ENCODE measurements around the gene GMFB.
"Not testable (repeated sequence)": the region's sequence is repeated elsewhere in the genome, so short reads cannot be mapped to it uniquely, and the experiment has no call there.

GMFB gene

DNA sequence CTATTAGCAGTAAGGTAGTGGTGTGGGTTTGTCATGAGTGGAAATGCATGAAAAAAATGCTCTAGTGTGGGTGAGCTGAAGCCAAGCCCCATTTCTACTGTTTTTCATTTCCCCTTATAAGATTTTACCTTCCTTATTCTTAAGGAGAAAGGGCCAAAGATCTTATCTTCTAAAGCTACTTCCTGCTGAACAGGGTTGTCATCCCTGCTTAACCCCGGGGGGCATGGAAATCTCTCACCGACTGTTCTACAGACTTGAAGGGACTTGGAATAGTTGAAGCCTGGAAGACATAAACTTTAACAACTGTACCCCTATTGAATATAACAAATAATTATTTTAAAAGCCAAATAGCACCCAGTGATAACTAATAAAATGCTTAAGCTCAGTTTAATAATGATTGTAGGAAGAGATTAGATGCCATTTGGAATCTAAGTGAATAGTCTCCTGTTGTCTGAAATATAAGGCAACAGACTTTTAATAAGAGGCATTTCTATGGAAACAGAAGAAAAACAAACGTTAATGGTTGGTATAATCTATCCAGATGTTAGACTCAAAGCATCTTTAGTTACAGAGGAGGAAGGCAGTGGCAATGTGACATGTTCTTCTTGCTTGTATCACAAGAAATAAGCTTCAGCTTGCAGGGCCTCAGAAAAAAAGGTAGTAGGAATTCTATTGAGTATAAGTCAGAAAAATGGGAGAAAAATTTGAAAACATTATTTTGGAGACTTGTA lies 1.8 kb upstream of the GMFB start:
- no peak for DNase-seq

DNA sequence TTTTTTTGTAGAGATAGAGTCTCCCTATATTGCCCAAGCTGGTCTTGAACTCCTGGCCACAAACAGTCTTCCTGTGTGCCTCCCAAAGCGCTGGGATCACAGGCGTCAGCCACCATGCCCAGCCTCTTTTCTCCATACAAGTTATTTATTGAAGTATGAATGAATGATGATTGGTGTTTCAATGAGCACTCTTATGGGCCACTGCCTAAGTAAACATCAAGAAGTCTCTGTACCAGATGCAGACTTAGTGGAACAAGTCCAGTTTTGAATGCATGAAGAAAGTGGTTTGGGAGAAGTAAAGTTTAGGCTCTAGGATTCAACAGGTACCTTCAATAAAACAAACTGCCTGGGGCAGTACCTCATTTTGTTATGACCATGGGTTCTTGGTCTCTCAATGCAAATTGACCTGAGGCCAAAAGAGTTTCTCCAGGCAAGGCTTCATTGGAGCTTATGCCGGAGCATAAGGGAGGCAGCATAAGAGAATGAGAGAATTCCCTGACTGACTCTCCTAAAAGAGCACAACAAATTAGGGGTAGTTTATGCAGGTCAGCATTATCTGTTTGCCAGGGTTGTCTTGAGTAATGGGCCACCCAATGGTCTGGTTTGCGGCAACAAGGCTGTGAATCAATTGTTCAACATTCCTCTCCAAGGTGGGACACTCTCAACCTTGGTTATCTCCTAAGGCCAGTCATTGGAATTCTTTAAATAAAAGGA lies 1.1 kb upstream of the GMFB start:
- no peak for DNase-seq

DNA sequence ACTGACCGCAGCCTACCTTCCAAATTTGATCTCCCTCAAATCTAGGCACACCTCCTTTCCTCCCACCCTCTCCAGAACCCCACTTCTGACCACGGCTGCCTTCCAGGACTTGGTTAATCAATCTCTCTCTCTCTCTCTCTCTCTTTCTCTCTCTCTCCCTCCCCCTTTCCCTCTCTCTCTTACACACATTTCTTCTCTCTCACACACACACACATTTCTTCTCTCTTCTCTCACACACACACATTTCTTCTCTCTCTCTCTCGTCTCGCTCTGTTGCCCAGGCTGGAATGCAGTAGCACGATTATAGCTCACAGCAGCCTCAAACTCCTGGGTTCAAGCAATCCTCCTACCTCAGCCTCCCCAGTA lies 521 bp upstream of the GMFB start:
- DNase-seq: no peak

DNA sequence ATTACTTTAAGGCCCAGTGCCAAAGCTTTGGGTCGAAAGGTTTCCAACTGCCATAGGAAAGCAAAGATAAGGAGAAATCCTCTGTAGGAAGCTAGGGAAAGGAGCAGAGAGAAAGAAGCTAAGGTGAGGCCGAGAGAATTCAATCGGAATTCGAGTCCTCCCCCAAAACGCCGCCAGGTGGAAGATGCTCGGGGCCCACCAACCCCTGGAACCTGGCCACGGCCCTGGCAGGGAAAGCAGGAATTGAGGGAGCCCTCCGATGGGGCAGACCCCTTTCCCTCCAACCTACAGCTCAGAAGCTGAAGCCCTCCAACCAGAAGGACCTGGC lies 498 bp downstream of the GMFB start:
- DNase-seq: no peak

DNA sequence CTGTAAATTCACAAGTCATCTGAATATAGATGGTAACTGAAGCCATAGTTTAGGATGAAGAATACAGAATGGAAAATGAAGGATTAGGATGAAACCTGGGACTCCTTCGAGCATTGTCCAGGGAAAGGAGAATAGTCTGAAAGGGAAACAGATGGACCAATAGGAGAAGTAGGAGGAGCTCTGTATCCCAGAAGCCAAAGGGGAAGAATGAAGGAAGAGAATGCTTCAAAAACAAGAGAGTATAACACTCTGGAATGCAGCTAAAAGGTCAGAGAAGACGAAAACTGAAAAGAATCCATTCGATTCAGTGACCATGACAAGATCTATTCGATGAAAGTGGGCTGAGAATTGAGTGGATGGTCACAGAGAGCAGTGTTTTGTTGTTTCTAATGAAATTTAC lies 1.0 kb downstream of the GMFB start:
- no peak for DNase-seq

DNA sequence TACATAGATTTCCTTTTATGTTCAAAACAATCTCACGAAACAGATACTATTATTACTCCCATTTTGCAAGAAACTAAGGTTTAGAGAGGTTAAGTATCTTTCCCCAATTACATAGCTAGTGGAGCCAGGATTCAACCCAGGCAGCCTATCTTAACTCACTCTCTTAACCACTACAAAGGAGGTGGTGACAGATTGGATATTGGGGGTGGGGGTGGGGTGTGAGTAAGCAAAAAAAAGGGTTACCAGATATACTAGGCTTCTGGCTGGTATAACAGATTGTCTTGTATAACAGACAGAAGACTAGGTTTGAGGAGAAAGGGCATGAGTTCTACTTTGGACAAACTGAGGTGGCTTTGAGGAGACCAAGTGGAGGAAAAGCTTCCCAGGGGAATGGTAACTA lies 2.1 kb downstream of the GMFB start:
- DNase-seq: no peak

DNA sequence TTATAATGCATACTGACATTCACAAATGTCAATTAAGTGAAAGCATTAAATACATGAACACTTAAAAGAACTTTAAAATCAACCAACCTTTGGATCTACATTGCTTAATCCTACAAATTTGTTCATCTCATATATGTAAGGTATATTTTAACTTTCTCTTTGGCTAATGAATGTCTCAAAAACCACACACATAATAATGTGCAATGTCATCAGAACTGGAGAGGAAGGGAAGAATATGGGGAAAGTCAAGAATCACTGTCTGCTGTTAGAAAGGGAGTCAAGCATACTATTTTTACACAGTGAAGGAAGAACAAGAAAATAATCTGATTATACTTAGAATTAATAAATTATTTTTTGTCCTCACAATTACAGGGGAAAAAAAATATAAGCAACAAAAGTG lies 4.9 kb downstream of the GMFB start:
- DNase-seq: no peak

DNA sequence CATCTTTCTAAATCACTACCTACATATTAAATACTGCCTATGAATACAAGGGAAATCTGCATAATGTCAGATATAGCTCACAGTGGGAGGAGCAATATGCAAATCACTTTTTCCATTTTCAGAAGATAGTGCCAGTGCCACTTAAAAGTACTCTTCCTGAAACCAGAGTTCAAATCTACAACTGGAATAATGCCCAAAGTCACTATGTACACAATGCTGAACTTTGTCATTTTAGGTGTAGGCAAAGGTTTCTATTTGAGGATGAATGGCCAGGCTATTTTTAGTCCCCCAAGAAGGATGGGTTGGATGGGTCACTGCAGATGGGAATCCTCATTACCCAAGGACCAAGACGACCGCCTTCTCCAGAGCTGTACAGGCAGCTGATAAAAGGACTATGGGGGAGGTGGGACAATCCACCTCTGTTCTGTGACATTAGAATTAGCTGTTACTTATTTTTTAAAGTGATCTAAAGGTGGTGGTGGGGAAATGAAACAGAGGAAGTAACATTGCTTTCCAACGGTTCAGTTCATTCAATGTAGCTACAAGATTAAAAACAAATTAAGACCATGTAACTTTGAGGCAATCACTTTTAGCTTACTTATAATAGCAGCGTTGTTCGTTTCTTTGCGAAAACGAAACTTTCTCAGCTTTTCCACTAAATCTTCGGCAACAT lies 5.6 kb downstream of the GMFB start:
- no peak for DNase-seq

DNA sequence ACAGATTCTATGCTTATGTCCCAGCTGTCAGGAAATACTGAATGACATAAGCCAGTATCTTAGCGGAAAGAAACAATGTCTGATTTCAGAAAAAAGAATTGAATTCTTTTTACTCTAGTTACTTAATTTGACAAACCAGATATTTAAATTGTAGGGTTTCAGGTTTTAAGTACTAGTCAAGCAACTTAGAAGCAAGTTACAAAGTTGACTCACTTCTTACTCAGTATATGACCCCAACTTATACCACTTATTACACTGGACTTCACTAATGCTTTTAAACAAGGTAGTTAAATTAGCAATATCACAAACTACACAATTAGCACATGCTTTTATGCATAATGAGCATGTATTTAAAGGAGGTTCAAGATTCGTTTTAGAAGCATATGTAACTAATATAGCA lies 7.1 kb downstream of the GMFB start:
- no peak for DNase-seq

DNA sequence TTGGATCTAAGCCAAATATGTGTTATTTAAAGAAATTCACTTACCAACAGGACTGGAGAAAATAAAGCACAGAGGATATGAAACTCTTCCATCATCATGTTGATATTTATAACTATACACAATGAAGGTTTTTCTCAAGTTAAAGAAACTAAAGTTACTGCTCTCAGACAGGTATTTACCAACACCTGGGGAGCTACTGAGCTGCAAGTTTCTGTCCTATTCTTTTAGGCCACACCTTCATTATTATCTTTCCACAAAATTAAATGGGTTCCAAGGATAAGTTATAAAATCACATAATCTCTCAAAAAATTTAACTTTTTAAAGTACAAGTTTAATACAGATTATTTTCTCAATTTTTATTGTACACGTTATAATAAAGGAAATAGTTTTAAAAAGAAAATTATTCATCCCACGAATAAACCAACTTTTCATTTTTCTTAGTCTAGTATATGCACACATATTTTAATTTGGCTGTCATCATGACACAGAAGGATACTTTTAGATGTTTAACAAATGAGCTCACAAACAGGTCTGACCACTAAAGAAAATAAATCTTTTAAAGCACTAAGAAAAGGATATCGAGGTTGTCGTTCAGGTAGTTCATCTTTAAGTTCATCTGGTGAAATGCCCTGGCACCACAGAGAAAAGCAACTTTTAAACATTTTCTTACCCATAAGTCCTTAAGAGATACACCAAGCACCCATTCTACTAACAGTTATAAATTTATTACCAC lies 7.8 kb downstream of the GMFB start:
- DNase-seq: no peak

DNA sequence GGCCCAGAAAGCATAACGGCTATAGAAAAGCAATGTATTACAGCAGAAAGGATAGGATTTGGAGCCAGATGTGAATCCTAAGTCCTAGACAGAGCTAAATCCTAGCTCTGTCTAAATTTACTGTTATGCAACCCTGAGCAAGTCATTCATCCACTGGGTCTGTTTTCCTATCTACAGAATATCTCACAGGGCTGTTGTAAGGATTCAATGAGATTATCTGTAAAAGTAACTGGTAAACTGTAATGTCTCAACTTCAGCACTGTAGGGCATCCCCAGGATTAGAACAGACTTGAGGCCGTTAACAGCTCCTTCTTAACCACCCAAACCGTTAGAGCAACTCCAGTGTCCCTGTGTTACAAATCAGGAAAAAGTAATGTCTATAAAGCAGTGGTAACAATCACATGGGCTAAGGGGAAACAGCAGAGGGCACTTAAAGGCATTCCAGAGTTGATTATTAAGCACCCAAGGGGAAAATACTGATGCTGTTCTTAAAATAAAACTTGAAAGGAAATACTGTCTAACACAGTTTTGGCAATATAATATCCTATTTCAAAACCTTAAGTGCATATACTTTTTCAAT lies 10.1 kb downstream of the GMFB start:
- DNase-seq: no peak

DNA sequence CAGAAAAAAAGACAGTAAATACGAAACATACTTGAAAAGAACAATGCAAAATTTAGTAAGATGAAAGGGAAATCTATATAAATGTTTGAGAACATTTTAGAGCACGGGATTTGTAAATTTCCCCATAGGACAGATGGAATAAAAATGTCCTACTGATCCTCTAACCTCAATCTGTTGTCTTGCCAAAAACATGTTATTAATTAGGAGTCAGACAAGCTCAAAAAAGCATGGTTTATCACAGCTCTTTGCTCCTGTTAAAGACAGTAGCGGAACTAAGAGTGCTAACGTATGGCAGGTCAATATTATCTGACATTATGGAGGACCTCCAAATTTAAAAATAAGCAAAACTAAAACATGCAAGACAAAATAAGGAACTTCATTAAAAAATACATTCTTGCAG lies 12.9 kb downstream of the GMFB start:
- DNase-seq: no peak

DNA sequence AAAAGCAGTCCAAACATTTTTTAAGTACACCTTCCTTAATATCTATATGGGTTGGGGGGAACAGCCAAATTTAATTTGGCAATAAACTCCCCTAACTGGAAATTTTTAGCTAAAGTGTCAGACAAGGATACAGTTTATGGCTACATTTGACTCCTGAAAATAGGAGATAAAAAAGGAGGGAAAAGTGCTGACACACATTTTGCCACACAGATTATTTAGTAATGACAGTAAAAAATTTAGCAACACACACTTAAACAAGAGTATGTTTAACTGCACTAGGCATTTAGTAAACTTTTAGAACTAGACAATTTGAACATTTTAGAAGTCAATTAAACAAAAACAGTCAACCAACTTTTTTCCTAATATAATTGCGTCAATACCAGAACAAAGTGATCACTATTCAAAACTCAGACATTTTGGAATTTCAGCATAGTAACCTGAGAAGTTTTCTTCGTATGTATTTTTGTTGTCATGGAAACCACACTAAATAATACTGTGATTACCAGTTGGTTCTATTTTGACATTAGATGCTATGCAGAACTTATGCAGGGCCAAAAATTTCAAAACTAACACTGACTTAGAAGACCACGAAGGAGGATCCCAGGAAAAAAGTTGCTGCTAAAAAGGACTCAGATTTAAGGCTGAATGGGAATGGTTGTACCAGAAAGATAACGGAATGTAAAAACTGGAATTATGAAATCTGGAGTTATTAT lies 13.4 kb downstream of the GMFB start:
- DNase-seq: no peak

DNA sequence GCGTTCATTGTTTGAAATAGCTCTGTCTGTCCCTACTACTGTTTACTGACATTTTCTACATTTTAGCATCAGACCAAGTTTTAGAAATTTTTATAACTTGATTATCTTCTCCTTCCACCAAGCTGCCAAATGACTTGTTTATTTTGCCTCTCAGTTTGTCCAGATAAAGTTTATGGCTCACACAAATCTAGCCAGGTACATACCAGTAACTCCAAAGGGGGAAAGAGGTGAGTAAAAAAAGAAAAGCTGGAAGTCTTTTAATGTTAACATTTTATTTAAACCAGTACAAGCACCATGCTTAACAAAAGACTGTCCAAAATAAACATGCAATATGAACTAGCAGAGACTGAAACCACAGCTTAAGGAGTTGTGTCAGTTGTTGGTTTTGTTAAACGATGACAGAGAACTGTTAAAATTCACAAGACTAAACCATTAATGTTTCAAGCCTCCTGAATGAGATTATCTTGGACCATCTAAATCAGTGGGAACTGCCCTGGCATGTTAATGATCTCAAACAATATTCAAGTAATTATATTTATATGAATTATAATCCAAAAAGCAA lies 14.5 kb downstream of the GMFB start:
- DNase-seq: no peak

DNA sequence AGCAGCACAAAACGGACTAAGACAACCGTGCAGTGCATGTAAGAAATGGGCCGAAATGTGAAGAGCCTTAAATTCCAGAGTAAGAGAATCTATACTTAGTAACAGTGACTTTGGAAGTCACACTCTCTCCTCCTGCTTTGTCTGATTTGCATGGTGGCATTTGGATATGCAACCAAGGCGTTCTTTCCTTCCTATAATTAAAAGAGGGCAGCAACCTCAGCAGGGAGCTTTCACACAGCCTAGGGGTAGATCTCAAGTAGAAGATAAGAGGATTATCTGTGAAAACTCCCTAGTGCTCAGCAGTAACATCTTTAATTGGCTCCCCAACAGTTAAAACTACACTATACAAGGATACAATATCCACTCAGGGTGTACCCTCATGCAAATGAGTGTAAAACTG lies 16.5 kb downstream of the GMFB start:
- no peak for DNase-seq

DNA sequence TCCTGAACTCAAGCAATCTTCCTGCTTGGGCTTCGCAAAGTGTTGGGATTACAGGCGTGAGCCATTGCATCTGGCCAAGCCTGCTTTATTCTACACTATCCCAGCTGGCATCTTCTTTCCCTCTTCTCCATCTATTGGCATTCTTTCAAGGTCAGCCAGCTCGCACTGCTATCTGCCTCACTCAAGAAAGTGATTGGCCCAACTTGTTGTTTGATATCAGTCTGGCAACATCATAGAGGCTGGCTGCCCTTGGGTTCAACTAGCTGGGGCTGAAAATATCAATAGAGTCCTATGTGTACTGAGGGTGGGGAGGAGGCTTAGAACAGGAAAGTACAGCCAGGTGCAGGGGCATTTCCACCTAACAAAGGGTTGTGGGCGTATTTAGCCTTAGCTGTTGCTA lies 17.1 kb downstream of the GMFB start:
- no peak for DNase-seq

DNA sequence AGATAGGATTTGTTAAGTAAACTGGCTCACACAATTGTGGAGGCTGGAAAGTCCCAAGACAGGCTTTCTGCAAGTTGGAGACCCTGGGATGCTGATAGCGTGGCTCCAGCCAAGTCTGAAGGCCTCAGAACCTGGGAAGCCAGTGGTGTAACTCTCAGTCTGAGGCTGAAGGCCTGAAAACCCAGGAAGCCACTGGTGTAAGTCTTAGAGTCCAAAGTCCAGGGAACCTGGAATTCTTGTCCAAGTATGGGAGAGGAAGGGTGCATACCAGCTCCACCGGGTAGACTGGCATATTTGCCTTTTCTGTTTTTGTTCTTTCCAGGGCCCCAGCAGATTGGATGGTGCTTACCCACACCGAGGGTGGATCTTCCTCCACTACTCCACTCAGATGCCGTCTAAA lies 18.1 kb downstream of the GMFB start:
- DNase-seq: no peak

DNA sequence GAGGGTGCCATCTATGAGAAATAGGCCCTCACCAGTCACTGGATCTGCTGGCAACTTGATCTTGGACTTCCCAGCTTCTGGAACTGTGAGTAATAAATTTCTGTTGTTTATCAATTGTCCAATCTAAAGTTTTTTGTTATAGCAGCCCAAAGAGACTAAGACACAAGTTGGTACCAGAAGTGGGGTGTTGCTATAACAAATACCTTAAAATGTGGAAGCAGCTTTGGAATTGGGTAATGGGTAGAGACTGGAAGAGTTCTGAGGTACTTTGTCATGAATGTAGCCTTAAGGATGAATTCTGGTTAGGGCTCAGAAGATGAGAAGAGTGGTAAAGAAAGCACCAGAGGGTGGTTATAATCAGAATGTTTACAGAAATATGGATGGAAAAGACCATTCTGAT lies 21.5 kb downstream of the GMFB start:
- DNase-seq: no peak

DNA sequence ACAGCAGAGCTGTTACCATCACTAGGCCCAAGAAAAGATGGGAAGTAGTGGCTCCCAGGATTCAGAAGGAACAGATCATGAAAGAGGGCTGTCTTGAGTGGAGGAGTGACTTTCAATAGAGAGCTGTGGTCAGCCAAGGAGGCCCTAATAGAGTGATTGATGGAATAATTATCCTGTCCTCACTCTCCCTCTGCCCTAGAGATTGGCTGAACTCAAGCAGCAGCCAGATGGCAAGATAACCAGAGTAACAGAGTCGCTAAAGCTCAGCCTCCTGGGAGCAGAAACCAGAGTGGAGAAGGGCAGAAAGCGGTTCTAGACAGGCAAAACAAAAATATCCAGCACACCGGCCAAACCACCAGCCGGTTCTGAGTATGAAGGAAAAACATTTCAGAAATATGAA lies 23.1 kb downstream of the GMFB start:
- no peak for DNase-seq

DNA sequence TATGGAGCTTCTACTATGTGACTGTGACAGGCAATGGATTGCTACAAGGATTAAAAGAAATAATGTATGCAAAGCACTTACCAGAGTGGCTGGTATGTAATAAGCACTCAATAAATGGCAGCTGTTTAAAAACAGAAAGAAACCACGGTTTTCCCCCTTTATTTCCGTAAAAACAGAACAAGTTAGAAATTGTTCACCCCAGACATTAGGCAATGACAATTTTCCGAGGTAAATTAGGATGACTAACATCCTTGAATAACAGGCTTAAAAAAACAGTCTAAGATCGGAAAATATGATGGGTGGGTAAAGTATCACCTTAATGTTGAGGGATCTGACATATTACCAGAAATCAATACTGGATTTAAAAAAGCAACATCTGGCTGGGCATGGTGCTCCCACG lies 26.7 kb downstream of the GMFB start:
- DNase-seq: no peak

DNA sequence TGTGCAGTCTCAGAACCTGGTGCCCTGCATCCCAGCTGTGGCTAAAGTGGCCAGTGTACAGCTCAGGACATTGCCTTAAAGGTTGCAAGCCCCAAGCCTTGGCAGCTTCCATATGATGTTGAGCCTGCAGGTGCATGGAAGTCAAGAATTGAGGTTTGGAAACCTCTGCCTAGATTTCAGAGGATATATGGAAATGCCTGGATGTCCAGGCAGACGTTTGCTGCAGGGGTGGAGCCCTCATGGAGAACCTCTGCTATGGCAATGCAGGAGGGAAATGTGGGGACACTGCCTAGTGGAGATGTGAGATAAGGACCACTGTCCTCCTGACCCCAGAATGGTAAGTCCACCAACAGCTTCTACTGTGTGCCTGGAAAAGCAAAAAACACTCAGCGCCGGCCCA lies 29.7 kb downstream of the GMFB start:
- no peak for DNase-seq

DNA sequence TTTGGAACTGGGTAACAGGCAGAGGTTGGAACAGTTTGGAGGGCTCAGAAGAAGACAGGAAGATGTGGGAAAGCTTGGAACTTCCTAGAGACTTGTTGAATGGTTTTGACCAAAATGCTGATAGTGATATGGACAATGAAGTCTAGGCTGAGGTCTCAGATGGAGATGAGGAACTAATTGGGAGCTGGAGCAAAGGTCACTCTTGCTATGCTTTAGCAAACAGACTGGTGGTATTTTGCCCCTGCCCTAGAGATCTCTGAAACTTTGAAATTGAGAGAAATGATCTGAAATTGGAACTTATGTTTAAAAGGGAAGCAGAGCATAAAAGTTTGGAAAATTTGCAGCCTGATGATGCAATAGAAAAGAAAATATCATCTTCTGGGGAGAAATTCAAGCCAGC lies 30.2 kb downstream of the GMFB start:
- not testable (repeated sequence) for DNase-seq

DNA sequence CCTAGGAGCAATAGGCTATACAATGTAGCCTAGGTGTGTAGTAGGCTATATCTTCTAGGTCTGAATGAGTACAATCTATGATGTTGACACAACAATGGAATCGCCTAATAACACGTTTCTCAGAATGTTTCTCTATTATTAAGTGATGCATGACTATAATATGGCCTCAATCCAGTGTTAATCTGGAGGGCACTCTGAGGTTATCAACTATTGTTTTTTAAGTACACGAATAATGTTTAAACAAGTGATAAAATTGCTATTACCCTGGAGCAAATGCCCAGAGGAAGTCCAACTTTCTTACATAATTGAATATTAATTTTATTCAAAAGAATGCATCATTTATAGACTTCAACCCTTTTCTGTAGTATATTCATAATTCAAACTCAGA lies 31.2 kb downstream of the GMFB start:
- DNase-seq: no peak
